Activated effector memory CD4-positive, alpha-beta T cell treated with Interleukin-2 at 50 U/mL for 16 hours (primary cell): Measurements from ENCODE around the gene WWOX.

Source experiments
- DNase-seq: peaks from one replicate; pipeline ENCODE4 v3.0.0-alpha.2; 2020

Gene WWOX

GRCh38 chr16:78789561-78789960 lies 690.1 kb downstream of the WWOX start:
- DNase-seq, result no peak

- DNase-seq, result no peak
Measured at GRCh38 chr16:78791011-78791410, 691.6 kb downstream of the WWOX start.

- no peak for DNase-seq
Measured at GRCh38 chr16:78791926-78792325, 692.5 kb downstream of the WWOX start.

- no peak for DNase-seq
Measured at GRCh38 chr16:78792952-78793351, 693.5 kb downstream of the WWOX start.

- no peak for DNase-seq
Measured at GRCh38 chr16:78794581-78795250, 695.3 kb downstream of the WWOX start.

GRCh38 chr16:78795433-78795832 lies 696.0 kb downstream of the WWOX start:
- DNase-seq, result no peak

- DNase-seq, result no peak
Measured at GRCh38 chr16:78796221-78796866, 696.9 kb downstream of the WWOX start.

- no peak for DNase-seq
Measured at GRCh38 chr16:78799429-78799828, 700.0 kb downstream of the WWOX start.

- no peak for DNase-seq
Measured at GRCh38 chr16:78800523-78800922, 701.1 kb downstream of the WWOX start.

GRCh38 chr16:78804058-78804735 lies 704.7 kb downstream of the WWOX start:
- no peak for DNase-seq

GRCh38 chr16:78805556-78805955 lies 706.1 kb downstream of the WWOX start:
- no peak for DNase-seq

GRCh38 chr16:78811247-78811646 lies 711.8 kb downstream of the WWOX start:
- DNase-seq, result no peak

GRCh38 chr16:78812582-78812981 lies 713.1 kb downstream of the WWOX start:
- DNase-seq, result no peak

GRCh38 chr16:78813661-78814311 lies 714.3 kb downstream of the WWOX start:
- no peak for DNase-seq

- no peak for DNase-seq
Measured at GRCh38 chr16:78815713-78816112, 716.3 kb downstream of the WWOX start.

- DNase-seq, result no peak
Measured at GRCh38 chr16:78816499-78817195, 717.2 kb downstream of the WWOX start.

- DNase-seq, result no peak
Measured at GRCh38 chr16:78817200-78817739, 717.8 kb downstream of the WWOX start.

GRCh38 chr16:78821335-78821734 lies 721.9 kb downstream of the WWOX start:
- no peak for DNase-seq

GRCh38 chr16:78822509-78822908 lies 723.1 kb downstream of the WWOX start:
- DNase-seq, result no peak

- no peak for DNase-seq
Measured at GRCh38 chr16:78823027-78823426, 723.6 kb downstream of the WWOX start.

- DNase-seq, result no peak
Measured at GRCh38 chr16:78829280-78829679, 729.8 kb downstream of the WWOX start.

GRCh38 chr16:78830599-78830998 lies 731.1 kb downstream of the WWOX start:
- DNase-seq, result no peak

GRCh38 chr16:78832100-78832499 lies 732.6 kb downstream of the WWOX start:
- DNase-seq, result no peak
